Adrenal gland (tissue), 12 donors: ENCODE measurements around the gene ZDHHC24. TPM values are rescaled to one million over a fixed set of nuclear protein-coding genes. Genes with fewer than 3 reads are reported as not detected.
A peak's percentile ranks its signal among the peaks of the same experiment; 100 is the strongest.

Experiments
- DNase-seq, 7 donors: peaks; one replicate each; pipeline ENCODE4 v3.0.0-alpha.2; 2019 to 2020
- H3K27ac ChIP-seq, 5 donors: fragments of 200-600 bp; sonication (generic) in 4 of 5; 1 replicate in 3 of 5; 2 replicates in 2 of 5; pipeline versions ENCODE4 v1.5.1 to v1.8.0; 2016 to 2020; ENCODE audit warnings: mild to moderate bottlenecking in 1 of 5
- H3K27me3 ChIP-seq: fragments of 200-600 bp; 2 replicates; pipeline ENCODE4 v1.8.0; 2021
- H3K36me3 ChIP-seq, 2 donors: fragments of 200-600 bp; replicated peaks in 1 of 2; 1 replicate in 1 of 2; 2 replicates in 1 of 2; pipeline versions ENCODE4 v1.5.1 to v1.8.0; 2018 to 2022
- H3K4me1 ChIP-seq, 2 donors: fragments of 200-600 bp; replicated peaks in 1 of 2; 1 replicate in 1 of 2; 2 replicates in 1 of 2; pipeline versions ENCODE4 v1.5.1 to v1.8.0; 2018 to 2021
- H3K4me3 ChIP-seq, 4 donors: fragments of 200-600 bp; sonication (generic) in 3 of 4; one replicate each; pipeline ENCODE4 v1.5.1; 2016 to 2018
- H3K9me3 ChIP-seq, 3 donors: fragments of 200-600 bp; sonication (generic) in 1 of 3; replicated peaks in 1 of 3; 1 replicate in 2 of 3; 2 replicates in 1 of 3; pipeline versions ENCODE4 v1.5.1 to v1.8.0; 2016 to 2021
- POLR2A ChIP-seq, 2 donors: fragments of 450-650 bp; IDR thresholded peaks; one replicate each; pipeline ENCODE4 v1.6.1; 2017; ENCODE audit warnings: antibody characterized with exemption in 2 of 2, mild to moderate bottlenecking in 2 of 2, moderate library complexity in 1 of 2
- WGBS, 4 donors: extraction: QIAGEN DNeasy Blood & Tissue Kit in 2 of 4; methylation state at CpG; one replicate each; pipeline versions ENCODE4 v1.1.5 to v1.1.7; 2013 to 2017; 5-methylcytosine and 5-hydroxymethylcytosine counted together
- intact Hi-C, 2 donors: fragments of 100-400 bp; cut with DNase I; formaldehyde crosslinking; loops; one replicate each; pipeline versions ENCODE4 v1.14.1 to v1.15.0; 2022 to 2023
- polyA plus RNA-seq, 3 donors: library from polyadenylated mRNA; stranded (reverse); fragments of 200-250 nt in 2 of 3; fragments of 350-450 nt in 1 of 3; fragmentation: Illumina TruSeq in 1 of 3; extraction: RNeasy Lipid Tissue Mini Kit (QIAGEN cat#74804) in 1 of 3; gene quantifications; one replicate each; pipeline ENCODE4 v1.2.3, GENCODE V29; 2013 to 2014
- total RNA-seq, 9 donors: library from RNA; depleted of rRNA in 4 of 9; stranded (reverse); fragments of >200 nt in 4 of 9; fragments of 120-200 nt in 1 of 9; fragmentation: NEBNext Ultra II Directional in 1 of 9; extraction: Animal tissue kit (Norgen Biotek cat#: 25700) in 1 of 9; gene quantifications; one replicate each; pipeline versions ENCODE4 v1.1.0 to v1.2.4, GENCODE V29; 2013 to 2023
- TF ChIP-seq, protein P1 (sequence below), 6 experiments: fragments of 450-650 bp in 4 of 6; fragments of 200-600 bp in 2 of 6; sonication (generic) in 1 of 6; IDR thresholded peaks; 1 replicate in 5 of 6; 2 replicates in 1 of 6; pipeline versions ENCODE4 v1.5.1 to v1.8.0; 2016 to 2021; ENCODE audit warnings: antibody characterized with exemption in 6 of 6, mild to moderate bottlenecking in 2 of 6, moderate library complexity in 1 of 6
- donor health status: healthy with polysubstance abuse.
- donor health status: Bipolar disorder and iron deficiency.
- donor health status: DM: yes; HTN: yes; CAD: no.
- donor health status: DM: no; HTN: no; CAD: no.
- donor health status: DM: no; HTN: no; CAD: no.
- donor health status: DM: yes; HTN: yes; CAD: no.

The ZDHHC24 gene
- total and polyA plus RNA-seq, 12 donors = 8.6 to 34.7 (median 18.8) TPM

DNA sequence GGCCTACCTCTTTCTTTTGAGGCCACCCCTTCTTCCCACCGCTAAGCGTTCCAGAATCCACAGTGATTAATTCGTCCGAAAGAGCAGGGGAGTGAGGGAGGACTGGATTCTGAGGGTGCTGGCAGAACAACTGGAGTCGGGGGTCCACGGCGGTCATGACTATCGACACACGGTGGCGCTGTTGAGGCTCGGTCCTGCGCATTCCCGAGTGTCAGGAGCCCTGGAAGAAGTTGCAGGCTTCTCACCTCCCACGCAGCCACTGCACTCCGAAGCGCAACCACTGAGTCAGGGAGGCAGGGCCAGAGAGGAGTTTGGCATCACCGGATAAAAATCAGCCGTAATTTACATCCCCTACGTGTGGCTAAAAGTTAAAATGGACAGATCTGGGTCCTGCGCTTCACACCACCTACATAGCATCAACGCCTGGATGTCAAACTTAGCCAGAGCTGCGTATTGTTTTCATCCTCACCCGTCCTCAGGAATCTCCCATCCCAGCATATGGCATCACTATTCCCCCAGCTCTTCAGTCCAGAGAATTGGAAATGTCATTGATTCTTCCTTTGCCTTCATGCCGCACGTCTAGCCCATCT lies 33.3 kb upstream of the ZDHHC24 start:
- H3K4me1 ChIP-seq = peaks cover 0 to 6% of the 10 kb centered on the region in 2 donors
- no peak overlapping the region for H3K4me3 ChIP-seq
- TF ChIP-seq, protein P1, sequence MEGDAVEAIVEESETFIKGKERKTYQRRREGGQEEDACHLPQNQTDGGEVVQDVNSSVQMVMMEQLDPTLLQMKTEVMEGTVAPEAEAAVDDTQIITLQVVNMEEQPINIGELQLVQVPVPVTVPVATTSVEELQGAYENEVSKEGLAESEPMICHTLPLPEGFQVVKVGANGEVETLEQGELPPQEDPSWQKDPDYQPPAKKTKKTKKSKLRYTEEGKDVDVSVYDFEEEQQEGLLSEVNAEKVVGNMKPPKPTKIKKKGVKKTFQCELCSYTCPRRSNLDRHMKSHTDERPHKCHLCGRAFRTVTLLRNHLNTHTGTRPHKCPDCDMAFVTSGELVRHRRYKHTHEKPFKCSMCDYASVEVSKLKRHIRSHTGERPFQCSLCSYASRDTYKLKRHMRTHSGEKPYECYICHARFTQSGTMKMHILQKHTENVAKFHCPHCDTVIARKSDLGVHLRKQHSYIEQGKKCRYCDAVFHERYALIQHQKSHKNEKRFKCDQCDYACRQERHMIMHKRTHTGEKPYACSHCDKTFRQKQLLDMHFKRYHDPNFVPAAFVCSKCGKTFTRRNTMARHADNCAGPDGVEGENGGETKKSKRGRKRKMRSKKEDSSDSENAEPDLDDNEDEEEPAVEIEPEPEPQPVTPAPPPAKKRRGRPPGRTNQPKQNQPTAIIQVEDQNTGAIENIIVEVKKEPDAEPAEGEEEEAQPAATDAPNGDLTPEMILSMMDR (IDR thresholded peaks at IDR 0.05) = peak; percentile 73 to 93 (median 82)
- TF ChIP-seq POLR2A (IDR thresholded peaks at IDR 0.05) = no peak
- intact Hi-C loops = loop anchor here in 1 of 2 donors (2.0 kb wide), 1 partner anchor 100 kb away; no protein-coding TSS in a partner anchor
- H3K27ac ChIP-seq = no peak overlapping the region
- H3K9me3 ChIP-seq = no peaks in the 10 kb centered on the region
- WGBS, 4 donors = 17 to 29% (median 21%) methylated on average over 14 to 25 of the region's 25 CpGs
- peak; percentile 74 to 92 (median 82) for DNase-seq
- H3K27me3 ChIP-seq = no peaks in the 10 kb centered on the region
- H3K36me3 ChIP-seq = no peaks in the 10 kb centered on the region

DNA sequence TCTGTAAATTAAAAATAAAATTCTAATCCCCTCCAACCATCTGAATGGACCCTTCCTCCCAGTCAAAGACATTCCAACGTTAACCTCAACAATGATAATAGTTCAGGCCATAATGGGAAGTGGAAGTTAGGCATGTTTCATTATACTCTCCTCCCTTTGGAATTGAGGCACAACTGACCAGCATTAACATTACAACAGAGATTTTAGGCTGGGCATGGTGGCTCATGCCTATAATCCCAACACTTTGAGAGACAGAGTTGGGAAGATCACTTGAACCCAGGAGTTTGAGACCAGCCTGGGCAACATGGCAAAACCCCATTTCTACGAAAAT lies 25.0 kb upstream of the ZDHHC24 start:
- H3K4me1 ChIP-seq = peaks cover 14 to 15% of the 10 kb centered on the region in 2 donors
- H3K27ac ChIP-seq = no peak overlapping the region
- intact Hi-C loops = no loop called here
- DNase-seq = no peak
- H3K27me3 ChIP-seq = no peaks in the 10 kb centered on the region
- H3K9me3 ChIP-seq = no peaks in the 10 kb centered on the region
- no peak for TF ChIP-seq POLR2A (IDR thresholded peaks at IDR 0.05)
- 41 to 65% (median 64%) methylated on average over 2 of the region's 2 CpGs for WGBS, 4 donors
- no peak overlapping the region for H3K4me3 ChIP-seq
- peaks cover 0 to 5% of the 10 kb centered on the region in 2 donors for H3K36me3 ChIP-seq

DNA sequence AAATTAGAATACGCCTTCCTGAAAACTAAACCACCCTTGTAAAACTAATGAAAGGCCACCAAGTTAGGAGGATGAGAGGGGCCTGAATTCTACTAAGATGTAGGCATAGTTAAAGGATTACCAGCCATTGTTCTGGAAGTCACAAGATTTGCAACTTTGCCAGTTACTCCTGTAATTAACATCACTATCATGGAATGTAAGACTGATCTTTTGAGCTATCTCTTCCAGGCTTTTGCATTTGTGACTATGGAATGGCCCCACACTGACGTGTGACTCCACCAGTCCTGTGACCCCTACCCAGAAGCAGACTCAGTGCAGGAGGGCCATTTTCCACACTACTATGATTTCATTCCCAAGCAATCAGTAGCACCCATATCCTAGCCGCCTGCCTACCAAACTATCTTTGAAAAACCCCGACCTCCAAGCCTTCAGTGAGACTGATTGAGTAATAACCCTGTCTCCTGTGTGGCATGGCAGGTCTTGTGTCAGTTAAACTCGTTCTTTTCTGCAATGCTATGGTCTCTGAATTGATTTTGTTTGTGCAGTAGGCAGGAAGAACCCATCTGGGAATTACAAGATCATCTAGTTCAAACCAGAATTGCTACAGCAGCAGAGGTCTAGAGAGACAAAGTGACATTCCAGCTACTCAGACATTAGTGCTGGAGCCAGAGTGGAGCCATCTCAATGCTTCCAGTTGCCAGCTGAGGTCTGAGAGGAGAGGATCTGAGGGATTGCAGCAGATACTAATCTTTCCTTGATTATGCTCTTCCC lies 24.4 kb upstream of the ZDHHC24 start:
- Histone ChIP-seq H3K9me3 (no peaks in the 10 kb centered on the region), H3K4me1 (peaks cover 14 to 15% of the 10 kb centered on the region in 2 donors), H3K27me3 (no peaks in the 10 kb centered on the region), H3K27ac (no peak overlapping the region), H3K4me3 (no peak overlapping the region), H3K36me3 (peaks cover 0 to 8% of the 10 kb centered on the region in 2 donors)
- intact Hi-C loops = no loop called here
- WGBS, 4 donors = 54 to 72% (median 57%) methylated on average over 5 of the region's 5 CpGs
- TF ChIP-seq POLR2A (IDR thresholded peaks at IDR 0.05) = no peak
- TF ChIP-seq, protein P1 (IDR thresholded peaks at IDR 0.05) = no peak
- no peak for DNase-seq

DNA sequence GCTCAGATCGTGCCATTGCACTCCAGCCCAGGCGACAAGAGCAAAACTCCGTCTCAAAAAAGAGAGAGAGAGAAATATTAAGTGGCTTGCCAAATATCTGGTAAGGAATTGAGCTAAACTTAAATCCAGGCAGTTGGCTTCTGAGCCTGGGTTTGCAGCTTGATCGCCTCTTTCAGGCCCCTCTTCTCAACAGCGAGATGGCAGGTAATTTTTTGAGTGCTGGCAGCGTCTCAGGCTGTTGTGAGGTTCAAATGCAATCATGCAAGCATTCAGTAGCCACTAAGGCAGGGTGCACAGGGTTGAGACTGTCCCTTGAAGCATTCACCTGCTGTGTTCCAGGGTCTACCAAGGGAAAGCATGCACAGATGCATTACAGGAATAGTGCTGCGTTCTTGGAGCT lies 23.2 kb upstream of the ZDHHC24 start:
- Histone ChIP-seq H3K36me3 (peaks cover 0 to 8% of the 10 kb centered on the region in 2 donors), H3K27ac (peak overlapping the region in 1 of 5 donors; percentile 42), H3K4me3 (no peak overlapping the region), H3K4me1 (peaks cover 14 to 15% of the 10 kb centered on the region in 2 donors), H3K9me3 (no peaks in the 10 kb centered on the region), H3K27me3 (no peaks in the 10 kb centered on the region)
- TF ChIP-seq, protein P1 (IDR thresholded peaks at IDR 0.05) = no peak
- no peak for TF ChIP-seq POLR2A (IDR thresholded peaks at IDR 0.05)
- DNase-seq = no peak
- intact Hi-C loops = no loop called here
- 79 to 87% (median 84%) methylated on average over 7 of the region's 7 CpGs for WGBS, 4 donors
